ENCODE data around the gene APBA2.

- TF ChIP-seq, protein P1, sequence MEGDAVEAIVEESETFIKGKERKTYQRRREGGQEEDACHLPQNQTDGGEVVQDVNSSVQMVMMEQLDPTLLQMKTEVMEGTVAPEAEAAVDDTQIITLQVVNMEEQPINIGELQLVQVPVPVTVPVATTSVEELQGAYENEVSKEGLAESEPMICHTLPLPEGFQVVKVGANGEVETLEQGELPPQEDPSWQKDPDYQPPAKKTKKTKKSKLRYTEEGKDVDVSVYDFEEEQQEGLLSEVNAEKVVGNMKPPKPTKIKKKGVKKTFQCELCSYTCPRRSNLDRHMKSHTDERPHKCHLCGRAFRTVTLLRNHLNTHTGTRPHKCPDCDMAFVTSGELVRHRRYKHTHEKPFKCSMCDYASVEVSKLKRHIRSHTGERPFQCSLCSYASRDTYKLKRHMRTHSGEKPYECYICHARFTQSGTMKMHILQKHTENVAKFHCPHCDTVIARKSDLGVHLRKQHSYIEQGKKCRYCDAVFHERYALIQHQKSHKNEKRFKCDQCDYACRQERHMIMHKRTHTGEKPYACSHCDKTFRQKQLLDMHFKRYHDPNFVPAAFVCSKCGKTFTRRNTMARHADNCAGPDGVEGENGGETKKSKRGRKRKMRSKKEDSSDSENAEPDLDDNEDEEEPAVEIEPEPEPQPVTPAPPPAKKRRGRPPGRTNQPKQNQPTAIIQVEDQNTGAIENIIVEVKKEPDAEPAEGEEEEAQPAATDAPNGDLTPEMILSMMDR (IDR thresholded peaks at IDR 0.05) = no peak
- TF ChIP-seq SIN3A (IDR thresholded peaks at IDR 0.05; ENCODE audit: borderline replicate concordance, insufficient read depth, low read depth, low read length) (no peak), POLR2AphosphoS5 (IDR thresholded peaks at IDR 0.05; ENCODE audit: low read depth, low read length) (no peak), TCF7L2 (IDR thresholded peaks at IDR 0.05; ENCODE audit: low read depth, low read length) (no peak)
- TF ChIP-seq, protein P2, sequence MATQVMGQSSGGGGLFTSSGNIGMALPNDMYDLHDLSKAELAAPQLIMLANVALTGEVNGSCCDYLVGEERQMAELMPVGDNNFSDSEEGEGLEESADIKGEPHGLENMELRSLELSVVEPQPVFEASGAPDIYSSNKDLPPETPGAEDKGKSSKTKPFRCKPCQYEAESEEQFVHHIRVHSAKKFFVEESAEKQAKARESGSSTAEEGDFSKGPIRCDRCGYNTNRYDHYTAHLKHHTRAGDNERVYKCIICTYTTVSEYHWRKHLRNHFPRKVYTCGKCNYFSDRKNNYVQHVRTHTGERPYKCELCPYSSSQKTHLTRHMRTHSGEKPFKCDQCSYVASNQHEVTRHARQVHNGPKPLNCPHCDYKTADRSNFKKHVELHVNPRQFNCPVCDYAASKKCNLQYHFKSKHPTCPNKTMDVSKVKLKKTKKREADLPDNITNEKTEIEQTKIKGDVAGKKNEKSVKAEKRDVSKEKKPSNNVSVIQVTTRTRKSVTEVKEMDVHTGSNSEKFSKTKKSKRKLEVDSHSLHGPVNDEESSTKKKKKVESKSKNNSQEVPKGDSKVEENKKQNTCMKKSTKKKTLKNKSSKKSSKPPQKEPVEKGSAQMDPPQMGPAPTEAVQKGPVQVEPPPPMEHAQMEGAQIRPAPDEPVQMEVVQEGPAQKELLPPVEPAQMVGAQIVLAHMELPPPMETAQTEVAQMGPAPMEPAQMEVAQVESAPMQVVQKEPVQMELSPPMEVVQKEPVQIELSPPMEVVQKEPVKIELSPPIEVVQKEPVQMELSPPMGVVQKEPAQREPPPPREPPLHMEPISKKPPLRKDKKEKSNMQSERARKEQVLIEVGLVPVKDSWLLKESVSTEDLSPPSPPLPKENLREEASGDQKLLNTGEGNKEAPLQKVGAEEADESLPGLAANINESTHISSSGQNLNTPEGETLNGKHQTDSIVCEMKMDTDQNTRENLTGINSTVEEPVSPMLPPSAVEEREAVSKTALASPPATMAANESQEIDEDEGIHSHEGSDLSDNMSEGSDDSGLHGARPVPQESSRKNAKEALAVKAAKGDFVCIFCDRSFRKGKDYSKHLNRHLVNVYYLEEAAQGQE (IDR thresholded peaks at IDR 0.05; ENCODE audit: insufficient read depth in 1 of 2, low read depth in 2 of 2, low read length in 1 of 2) = no peak
Observed at GRCh38 chr15:28884151-28884940, 1.4 kb upstream of the APBA2 start.
